HepG2 (cell line): Measurements from ENCODE around the gene AMZ1. TPM values are rescaled to one million over a fixed set of nuclear protein-coding genes. Genes with fewer than 3 reads are reported as not detected.

Source experiments
- ARNT ChIP-seq: fragments of 450-650 bp; IDR thresholded peaks from 2 replicates; pipeline ENCODE4 v1.6.1; 2017
- CHD4 ChIP-seq: fragments of 200-600 bp; sonication (generic); IDR thresholded peaks from 2 replicates; pipeline ENCODE4 v1.7.0; 2017; ENCODE audit warnings: mild to moderate bottlenecking, low read length, borderline replicate concordance
- FOXJ3 ChIP-seq: sonication (generic); formaldehyde crosslinking; IDR thresholded peaks from 2 replicates; pipeline ENCODE4 v1.4.0; 2020; ENCODE audit warnings: missing genetic modification reagents, mild to moderate bottlenecking, borderline replicate concordance
- FOXP1 ChIP-seq, 2 experiments: fragments of 450-650 bp in 1 of 2; IDR thresholded peaks; 2 replicates each; pipeline ENCODE4 v1.6.1; 2017 to 2018; ENCODE audit warnings: antibody characterized with exemption in 1 of 2
- HDAC6 ChIP-seq: fragments of 200-600 bp; sonication (generic); IDR thresholded peaks from 2 replicates; pipeline ENCODE4 v1.7.0; 2017; ENCODE audit warnings: mild to moderate bottlenecking, antibody characterized with exemption, low read length, low read depth
- IKZF4 ChIP-seq: sonication (generic); formaldehyde crosslinking; IDR thresholded peaks from 2 replicates; pipeline ENCODE4 v1.5.1; 2020; ENCODE audit warnings: borderline replicate concordance, mild to moderate bottlenecking, low read depth, missing genetic modification reagents; ENCODE audit errors: not compliant biosample characterization
- KDM4B ChIP-seq: sonication (generic); formaldehyde crosslinking; IDR thresholded peaks from 2 replicates; pipeline ENCODE4 v1.4.0; 2020; ENCODE audit warnings: missing genetic modification reagents
- NCOR1 ChIP-seq: fragments of 200-600 bp; sonication (generic); IDR thresholded peaks from 2 replicates; pipeline ENCODE4 v1.7.0; 2017; ENCODE audit warnings: antibody characterized with exemption, low read length, borderline replicate concordance
- NFE2L1 ChIP-seq: sonication (generic); formaldehyde crosslinking; IDR thresholded peaks from 2 replicates; pipeline ENCODE4 v1.4.0; 2020; ENCODE audit warnings: missing genetic modification reagents, mild to moderate bottlenecking, borderline replicate concordance
- NFKBIZ ChIP-seq: IDR thresholded peaks from 2 replicates; pipeline ENCODE4 v1.6.1; 2018; ENCODE audit warnings: missing genetic modification reagents, missing compliant biosample characterization
- POLR2A ChIP-seq, 2 experiments: IDR thresholded peaks; 2 replicates each; pipeline ENCODE4 v1.6.1; 2011; ENCODE audit warnings: low read depth in 2 of 2, low read length in 2 of 2, mild to moderate bottlenecking in 1 of 2, moderate library complexity in 1 of 2; ENCODE audit not compliant: insufficient read depth in 1 of 2
- PRPF4 ChIP-seq: fragments of 200-400 bp; formaldehyde crosslinking; IDR thresholded peaks from 2 replicates; pipeline ENCODE4 v1.6.1; 2016; ENCODE audit warnings: low read length, low read depth; ENCODE audit not compliant: poor library complexity, severe bottlenecking
- SETDB1 ChIP-seq: sonication (generic); formaldehyde crosslinking; IDR thresholded peaks from 2 replicates; pipeline ENCODE4 v1.5.1; 2020; ENCODE audit warnings: missing genetic modification reagents, mild to moderate bottlenecking, borderline replicate concordance
- TBL1XR1 ChIP-seq: fragments of 150-350 bp; IDR thresholded peaks from 2 replicates; pipeline ENCODE4 v1.6.1; 2014; ENCODE audit warnings: borderline replicate concordance, low read length; ENCODE audit not compliant: partially characterized antibody
- TOPORS ChIP-seq: sonication (generic); formaldehyde crosslinking; IDR thresholded peaks from 2 replicates; pipeline ENCODE4 v1.8.0; 2023; ENCODE audit warnings: mild to moderate bottlenecking, missing genetic modification reagents
- ZBTB21 ChIP-seq: sonication (generic); formaldehyde crosslinking; IDR thresholded peaks from 2 replicates; pipeline ENCODE4 v1.4.0; 2020; ENCODE audit warnings: missing genetic modification reagents
- ZNF292 ChIP-seq: sonication (generic); formaldehyde crosslinking; IDR thresholded peaks from 2 replicates; pipeline ENCODE4 v1.8.1; 2022; ENCODE audit warnings: mild to moderate bottlenecking, low read depth, missing genetic modification reagents, borderline replicate concordance
- ZNF33B ChIP-seq: sonication (generic); formaldehyde crosslinking; IDR thresholded peaks from 2 replicates; pipeline ENCODE4 v1.5.1; 2020; ENCODE audit warnings: mild to moderate bottlenecking, missing genetic modification reagents
- ZNF543 ChIP-seq: sonication (generic); formaldehyde crosslinking; IDR thresholded peaks from 2 replicates; pipeline ENCODE4 v1.4.0; 2020; ENCODE audit warnings: mild to moderate bottlenecking, missing genetic modification reagents
- ZNF549 ChIP-seq: sonication (generic); formaldehyde crosslinking; IDR thresholded peaks from 2 replicates; pipeline ENCODE4 v1.5.0; 2020; ENCODE audit warnings: missing genetic modification reagents
- ZNF772 ChIP-seq: sonication (generic); formaldehyde crosslinking; IDR thresholded peaks from 2 replicates; pipeline ENCODE4 v1.5.0; 2020; ENCODE audit warnings: mild to moderate bottlenecking, missing genetic modification reagents
- ZNF775 ChIP-seq: sonication (generic); formaldehyde crosslinking; IDR thresholded peaks from 2 replicates; pipeline ENCODE4 v1.4.0; 2020; ENCODE audit warnings: missing genetic modification reagents, mild to moderate bottlenecking, moderate library complexity, borderline replicate concordance
- ZNF878 ChIP-seq: sonication (generic); formaldehyde crosslinking; IDR thresholded peaks from 2 replicates; pipeline ENCODE4 v1.8.1; 2023; ENCODE audit warnings: mild to moderate bottlenecking, missing genetic modification reagents, moderate library complexity
- ZNF891 ChIP-seq: sonication (generic); formaldehyde crosslinking; IDR thresholded peaks from 2 replicates; pipeline ENCODE4 v1.5.0; 2020; ENCODE audit warnings: mild to moderate bottlenecking, missing genetic modification reagents
- polyA plus RNA-seq, 8 experiments: library from polyadenylated mRNA; depleted of rRNA in 3 of 8; stranded (reverse) in 7 of 8; unstranded in 1 of 8; fragments of >200 nt; fragmentation: Illumina TruSeq in 4 of 8; extraction: Trizol in 4 of 8; gene quantifications; 2 replicates each; pipeline versions ENCODE4 v1.2.1 to v1.2.3, GENCODE V29; 2011 to 2016; ENCODE audit warnings: low read depth in 4 of 8, missing spikeins in 1 of 8, mixed read lengths in 1 of 8; ENCODE audit not compliant: insufficient read depth in 1 of 8
- total RNA-seq, 5 experiments: library from RNA; depleted of rRNA; stranded (reverse); fragments of >200 nt; fragmentation: Illumina TruSeq; extraction: Trizol; gene quantifications; 2 replicates each; pipeline ENCODE4 v1.2.3, GENCODE V29; 2016; ENCODE audit warnings: low read depth in 1 of 5
- TF ChIP-seq, protein P1 (sequence below): sonication (generic); formaldehyde crosslinking; IDR thresholded peaks from 2 replicates; pipeline ENCODE4 v1.5.0; 2020; ENCODE audit warnings: missing genetic modification reagents
- TF ChIP-seq, protein P2 (sequence below): sonication (generic); formaldehyde crosslinking; IDR thresholded peaks from 2 replicates; pipeline ENCODE4 v1.8.0; 2023; ENCODE audit warnings: mild to moderate bottlenecking, missing genetic modification reagents
- TF ChIP-seq, protein P3 (sequence below): sonication (generic); formaldehyde crosslinking; IDR thresholded peaks from 2 replicates; pipeline ENCODE4 v1.8.1; 2023; ENCODE audit warnings: missing genetic modification reagents, inconsistent platforms, borderline replicate concordance

Gene AMZ1
- total and polyA plus RNA-seq, 2 of the 13 experiments (the other 11 are each of a cell fraction or from before 2014, with no cell fraction given), result 0.03 TPM; not detected in 1

DNA sequence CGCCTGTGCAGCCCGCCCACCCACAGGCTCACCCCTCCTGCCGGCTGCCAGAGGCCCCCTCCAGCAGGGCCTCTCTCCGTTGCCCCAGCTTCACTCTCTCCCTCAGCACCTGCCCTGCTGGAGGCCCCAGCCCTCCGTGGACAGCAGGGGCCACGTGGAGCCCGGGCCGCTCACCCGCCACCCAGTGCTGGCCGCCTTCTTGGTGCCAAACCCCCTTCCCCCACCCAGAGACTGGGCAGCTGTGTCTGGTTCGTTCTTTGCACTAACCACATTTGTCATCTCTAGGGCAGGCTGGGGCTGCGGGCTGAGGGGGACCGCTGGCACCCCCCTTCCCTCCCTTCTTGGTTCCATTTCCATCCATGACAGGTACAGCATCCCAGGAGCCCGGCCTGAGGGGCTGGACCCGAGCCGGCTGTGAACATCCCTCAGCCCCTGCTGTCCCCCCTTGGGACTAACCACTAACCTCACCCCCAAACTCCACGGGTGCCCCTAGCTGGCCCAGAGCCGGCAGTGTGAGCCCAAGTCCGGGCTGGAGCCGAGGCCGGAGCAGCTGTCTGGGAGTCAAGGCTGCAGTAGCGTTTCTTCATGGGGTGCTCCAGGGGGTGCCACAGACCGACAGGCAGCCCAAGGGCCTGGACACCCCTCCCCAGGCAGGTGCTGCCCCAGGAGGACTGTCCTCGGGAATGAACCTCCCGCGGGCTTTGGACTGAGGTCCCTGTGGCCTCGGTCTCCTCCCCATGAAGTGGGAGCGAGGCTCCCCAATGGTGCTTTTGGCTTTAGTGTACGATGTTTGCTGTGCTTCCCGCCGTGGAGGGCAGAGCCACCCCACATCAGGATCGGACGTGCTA lies 25.5 kb upstream of the AMZ1 start (continued):
- TF ChIP-seq HDAC6 (no peak), FOXP1 (IDR thresholded peaks at IDR 0.05) (no peak), FOXP1 (CRISPR knock-in tag; IDR thresholded peaks at IDR 0.05) (no peak), FOXJ3 (no peak), ZNF292 (CRISPR knock-in tag) (no peak), TOPORS (CRISPR knock-in tag) (no peak), ZBTB21 (CRISPR knock-in tag) (no peak), TBL1XR1 (no peak), ZNF772 (CRISPR knock-in tag) (no peak), IKZF4 (CRISPR knock-in tag) (no peak), SETDB1 (no peak), POLR2A (IDR thresholded peaks at IDR 0.05; ENCODE audit: insufficient read depth in 1 of 2, low read depth in 2 of 2, low read length in 2 of 2) (no peak), ZNF549 (CRISPR knock-in tag) (no peak), CHD4 (no peak), KDM4B (CRISPR knock-in tag) (no peak), ARNT (no peak), NFE2L1 (CRISPR knock-in tag) (no peak), ZNF878 (CRISPR knock-in tag) (no peak), NFKBIZ (CRISPR knock-in tag) (no peak), ZNF543 (no peak), PRPF4 (no peak), ZNF33B (CRISPR knock-in tag) (no peak), ZNF775 (CRISPR knock-in tag) (0 out of 2 replicates have a peak, but pooled peaks have one; percentile 21), NCOR1 (no peak), ZNF891 (CRISPR knock-in tag) (no peak)
- TF ChIP-seq, protein P1, sequence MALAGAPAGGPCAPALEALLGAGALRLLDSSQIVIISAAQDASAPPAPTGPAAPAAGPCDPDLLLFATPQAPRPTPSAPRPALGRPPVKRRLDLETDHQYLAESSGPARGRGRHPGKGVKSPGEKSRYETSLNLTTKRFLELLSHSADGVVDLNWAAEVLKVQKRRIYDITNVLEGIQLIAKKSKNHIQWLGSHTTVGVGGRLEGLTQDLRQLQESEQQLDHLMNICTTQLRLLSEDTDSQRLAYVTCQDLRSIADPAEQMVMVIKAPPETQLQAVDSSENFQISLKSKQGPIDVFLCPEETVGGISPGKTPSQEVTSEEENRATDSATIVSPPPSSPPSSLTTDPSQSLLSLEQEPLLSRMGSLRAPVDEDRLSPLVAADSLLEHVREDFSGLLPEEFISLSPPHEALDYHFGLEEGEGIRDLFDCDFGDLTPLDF (CRISPR knock-in tag), result no peak
- TF ChIP-seq, protein P2, sequence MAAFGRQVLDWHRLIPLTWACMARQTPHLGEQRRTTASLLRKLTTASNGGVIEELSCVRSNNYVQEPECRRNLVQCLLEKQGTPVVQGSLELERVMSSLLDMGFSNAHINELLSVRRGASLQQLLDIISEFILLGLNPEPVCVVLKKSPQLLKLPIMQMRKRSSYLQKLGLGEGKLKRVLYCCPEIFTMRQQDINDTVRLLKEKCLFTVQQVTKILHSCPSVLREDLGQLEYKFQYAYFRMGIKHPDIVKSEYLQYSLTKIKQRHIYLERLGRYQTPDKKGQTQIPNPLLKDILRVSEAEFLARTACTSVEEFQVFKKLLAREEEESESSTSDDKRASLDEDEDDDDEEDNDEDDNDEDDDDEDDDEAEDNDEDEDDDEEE (CRISPR knock-in tag), result peak; percentile 90; the same call in 1 of the 2 replicates
- TF ChIP-seq, protein P3, sequence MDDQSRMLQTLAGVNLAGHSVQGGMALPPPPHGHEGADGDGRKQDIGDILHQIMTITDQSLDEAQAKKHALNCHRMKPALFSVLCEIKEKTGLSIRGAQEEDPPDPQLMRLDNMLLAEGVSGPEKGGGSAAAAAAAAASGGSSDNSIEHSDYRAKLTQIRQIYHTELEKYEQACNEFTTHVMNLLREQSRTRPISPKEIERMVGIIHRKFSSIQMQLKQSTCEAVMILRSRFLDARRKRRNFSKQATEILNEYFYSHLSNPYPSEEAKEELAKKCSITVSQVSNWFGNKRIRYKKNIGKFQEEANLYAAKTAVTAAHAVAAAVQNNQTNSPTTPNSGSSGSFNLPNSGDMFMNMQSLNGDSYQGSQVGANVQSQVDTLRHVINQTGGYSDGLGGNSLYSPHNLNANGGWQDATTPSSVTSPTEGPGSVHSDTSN (CRISPR knock-in tag), result no peak
